H1 (cell line): ENCODE data around the gene VEGFC. TPM values are rescaled to one million over a fixed set of nuclear protein-coding genes. Genes with fewer than 3 reads are reported as not detected.

Experiments used
- CEBPB ChIP-seq: IDR thresholded peaks from 2 replicates; pipeline ENCODE4 v1.6.1; 2012; ENCODE audit warnings: low read depth, low read length
- CHD7 ChIP-seq: fragments of 300-600 bp; sonication (generic); IDR thresholded peaks from 2 replicates; pipeline ENCODE4 v1.7.1; 2012; ENCODE audit warnings: low read length, moderate library complexity, mild to moderate bottlenecking, inconsistent platforms; ENCODE audit not compliant: insufficient replicate concordance
- EZH2 ChIP-seq: fragments of 200-600 bp; sonication (generic); IDR thresholded peaks from 2 replicates; pipeline ENCODE4 v1.7.1; 2012; ENCODE audit warnings: low read depth, mild to moderate bottlenecking, moderate library complexity, low read length, inconsistent platforms; ENCODE audit not compliant: severe bottlenecking
- GABPA ChIP-seq: IDR thresholded peaks from 2 replicates; pipeline ENCODE4 v1.6.1; 2011; ENCODE audit warnings: mild to moderate bottlenecking, low read length, moderate library complexity, borderline replicate concordance; ENCODE audit not compliant: insufficient read depth
- JUN ChIP-seq: IDR thresholded peaks from 2 replicates; pipeline ENCODE4 v1.6.1; 2011; ENCODE audit warnings: low read depth, mild to moderate bottlenecking, improper control_type of control experiment, low read length
- MAFK ChIP-seq: IDR thresholded peaks from 2 replicates; pipeline ENCODE4 v1.6.1; 2012; ENCODE audit warnings: low read depth, mild to moderate bottlenecking, improper control_type of control experiment, low read length
- POU5F1 ChIP-seq: IDR thresholded peaks from 2 replicates; pipeline ENCODE4 v1.6.1; 2011; ENCODE audit warnings: low read depth, mild to moderate bottlenecking, low read length, moderate library complexity
- polyA plus RNA-seq, 7 experiments: library from polyadenylated mRNA; depleted of rRNA in 3 of 7; stranded (reverse) in 5 of 7; unstranded in 2 of 7; fragments of >200 nt in 5 of 7; fragments of 200-250 nt in 2 of 7; gene quantifications; 1 replicate in 5 of 7; 2 replicates in 1 of 7; 4 replicates in 1 of 7; pipeline versions ENCODE4 v1.2.1 to v1.2.3, GENCODE V29; 2011 to 2013; ENCODE audit warnings: missing spikeins in 2 of 7, mixed read lengths in 2 of 7
- total RNA-seq: library from RNA; stranded (reverse); fragmentation: NEBNext Ultra II Directional; extraction: Animal tissue kit (Norgen Biotek cat#: 25700); gene quantifications from 2 replicates; pipeline ENCODE4 v1.2.1, GENCODE V29; 2021
- TF ChIP-seq, protein P1 (sequence below): IDR thresholded peaks from 2 replicates; pipeline ENCODE4 v1.6.1; 2012; ENCODE audit warnings: low read length, inconsistent platforms

The VEGFC gene
- total and polyA plus RNA-seq, 2 of the 8 experiments (the other 6 are each of a cell fraction or from before 2014, with no cell fraction given), result 0.53 to 1.4 TPM

GRCh38 chr4:176806778-176807375 is 14.2 kb upstream of the VEGFC start (continued):
- TF ChIP-seq CHD7 (no peak), CEBPB (no peak), EZH2 (no peak), POU5F1 (no peak), MAFK (no peak), JUN (no peak), GABPA (no peak)
- TF ChIP-seq, protein P1, sequence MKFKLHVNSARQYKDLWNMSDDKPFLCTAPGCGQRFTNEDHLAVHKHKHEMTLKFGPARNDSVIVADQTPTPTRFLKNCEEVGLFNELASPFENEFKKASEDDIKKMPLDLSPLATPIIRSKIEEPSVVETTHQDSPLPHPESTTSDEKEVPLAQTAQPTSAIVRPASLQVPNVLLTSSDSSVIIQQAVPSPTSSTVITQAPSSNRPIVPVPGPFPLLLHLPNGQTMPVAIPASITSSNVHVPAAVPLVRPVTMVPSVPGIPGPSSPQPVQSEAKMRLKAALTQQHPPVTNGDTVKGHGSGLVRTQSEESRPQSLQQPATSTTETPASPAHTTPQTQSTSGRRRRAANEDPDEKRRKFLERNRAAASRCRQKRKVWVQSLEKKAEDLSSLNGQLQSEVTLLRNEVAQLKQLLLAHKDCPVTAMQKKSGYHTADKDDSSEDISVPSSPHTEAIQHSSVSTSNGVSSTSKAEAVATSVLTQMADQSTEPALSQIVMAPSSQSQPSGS, result no peak
